GM18867 (cell line): ENCODE measurements around the gene PRDM10.
A peak's percentile ranks its signal among the peaks of the same experiment; 100 is the strongest.
"Not testable (repeated sequence)": the region's sequence is repeated elsewhere in the genome, so short reads cannot be mapped to it uniquely, and the experiment has no call there.

Source experiments
- ATAC-seq: cut with Tn5 transposase; IDR thresholded peaks from one replicate; pipeline ENCODE4 v1.9.1; 2021; ENCODE audit warnings: mild to moderate bottlenecking, moderate library complexity; ENCODE audit not compliant: unreplicated experiment

PRDM10 gene

GRCh38 chr11:129976328-129976727 lies 26.3 kb downstream of the PRDM10 start:
- ATAC-seq: no peak

- ATAC-seq: no peak
Observed at GRCh38 chr11:129975543-129975942, 27.1 kb downstream of the PRDM10 start.

- no peak for ATAC-seq
Observed at GRCh38 chr11:129974672-129975071, 28.0 kb downstream of the PRDM10 start.

- no peak for ATAC-seq
Observed at GRCh38 chr11:129974237-129974636, 28.4 kb downstream of the PRDM10 start.

GRCh38 chr11:129973809-129974208 lies 28.8 kb downstream of the PRDM10 start:
- ATAC-seq: no peak

GRCh38 chr11:129973068-129973467 lies 29.6 kb downstream of the PRDM10 start:
- peak; percentile 96 for ATAC-seq

- no peak for ATAC-seq
Observed at GRCh38 chr11:129972611-129973010, 30.0 kb downstream of the PRDM10 start.

- ATAC-seq: not testable (repeated sequence)
Observed at GRCh38 chr11:129971856-129972255, 30.8 kb downstream of the PRDM10 start.

- no peak for ATAC-seq
Observed at GRCh38 chr11:129969920-129970319, 32.7 kb downstream of the PRDM10 start.

GRCh38 chr11:129968591-129969419 lies 33.8 kb downstream of the PRDM10 start:
- ATAC-seq: no peak

- no peak for ATAC-seq
Observed at GRCh38 chr11:129967996-129968395, 34.6 kb downstream of the PRDM10 start.

GRCh38 chr11:129965248-129965647 lies 37.4 kb downstream of the PRDM10 start:
- no peak for ATAC-seq

GRCh38 chr11:129960216-129961214 lies 42.1 kb downstream of the PRDM10 start:
- ATAC-seq: peak; percentile 90

GRCh38 chr11:129959687-129960086 lies 42.9 kb downstream of the PRDM10 start:
- ATAC-seq: peak; percentile 49

GRCh38 chr11:129955282-129955681 lies 47.4 kb downstream of the PRDM10 start:
- ATAC-seq: no peak

GRCh38 chr11:129954703-129955102 lies 47.9 kb downstream of the PRDM10 start:
- ATAC-seq: not testable (repeated sequence)

- ATAC-seq: no peak
Observed at GRCh38 chr11:129951866-129952262, 50.8 kb downstream of the PRDM10 start.

- no peak for ATAC-seq
Observed at GRCh38 chr11:129951201-129951865, 51.3 kb downstream of the PRDM10 start.

- ATAC-seq: no peak
Observed at GRCh38 chr11:129950101-129951091, 52.2 kb downstream of the PRDM10 start.
